T-helper 22 cell (primary cell): Measurements from ENCODE around the gene STIM2.
"Not testable (repeated sequence)": the region's sequence is repeated elsewhere in the genome, so short reads cannot be mapped to it uniquely, and the experiment has no call there.

Experiments used
- DNase-seq: peaks from one replicate; pipeline ENCODE4 v3.0.0-alpha.2; 2020; ENCODE audit warnings: low read depth

The STIM2 gene

DNA sequence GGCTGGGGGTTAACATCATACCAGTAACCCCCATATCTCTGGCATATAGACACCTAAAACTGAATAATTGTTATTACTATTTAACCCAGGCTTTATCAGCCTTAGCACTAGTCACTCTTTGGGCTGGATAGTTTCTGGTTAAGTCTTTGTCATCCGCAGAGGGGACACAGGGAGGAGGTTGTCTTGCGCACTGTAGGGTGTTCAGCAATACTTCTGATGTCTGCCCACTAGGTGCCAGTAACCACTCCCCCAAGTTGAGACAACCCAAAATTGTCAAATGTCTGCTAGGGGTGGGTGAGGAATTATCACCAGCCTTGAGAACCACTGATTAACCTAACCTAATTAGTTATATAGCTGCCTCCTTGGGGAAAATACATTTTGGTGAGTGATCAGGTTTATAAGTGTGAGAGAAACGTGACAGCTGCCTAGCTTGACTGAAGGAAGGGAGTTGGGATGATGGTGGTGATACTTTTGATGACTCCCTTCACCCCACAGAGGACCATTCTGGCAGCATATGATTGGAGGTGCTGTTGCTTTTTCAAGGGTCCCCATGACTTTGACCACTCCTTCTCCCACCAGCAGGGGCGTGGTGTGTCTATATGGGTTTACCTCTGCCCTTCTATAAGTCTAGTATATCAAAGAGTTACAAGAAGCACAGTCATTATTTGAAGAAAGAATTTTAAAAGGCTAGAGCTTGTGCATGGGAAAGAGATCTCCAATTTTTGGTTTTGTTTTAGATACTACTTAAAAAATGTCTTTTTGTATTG is 140.9 kb downstream of the STIM2 start:
- DNase-seq = no peak

DNA sequence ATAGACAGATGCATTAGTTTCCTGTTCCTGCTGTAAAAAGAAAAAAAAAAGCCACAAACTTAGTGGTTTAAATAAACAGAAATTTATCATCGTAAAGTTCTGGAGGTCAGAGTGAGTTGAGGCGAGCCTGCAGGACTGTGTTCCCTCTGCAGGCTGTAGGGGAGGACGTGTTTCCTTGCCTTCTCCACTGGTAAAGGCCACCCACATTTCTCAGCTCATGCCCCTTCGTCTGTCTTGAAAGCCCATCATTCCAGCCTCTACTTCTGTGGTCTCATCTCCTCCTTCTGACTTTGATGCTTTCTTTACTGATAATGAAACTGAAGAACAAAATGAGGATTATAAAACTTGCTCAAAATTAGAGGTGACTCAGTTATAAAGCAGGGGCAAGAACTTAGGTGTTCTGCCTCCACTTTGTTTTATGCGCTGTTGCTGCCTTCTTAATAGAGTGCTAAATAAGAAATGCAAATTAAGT is 143.0 kb downstream of the STIM2 start:
- no peak for DNase-seq

DNA sequence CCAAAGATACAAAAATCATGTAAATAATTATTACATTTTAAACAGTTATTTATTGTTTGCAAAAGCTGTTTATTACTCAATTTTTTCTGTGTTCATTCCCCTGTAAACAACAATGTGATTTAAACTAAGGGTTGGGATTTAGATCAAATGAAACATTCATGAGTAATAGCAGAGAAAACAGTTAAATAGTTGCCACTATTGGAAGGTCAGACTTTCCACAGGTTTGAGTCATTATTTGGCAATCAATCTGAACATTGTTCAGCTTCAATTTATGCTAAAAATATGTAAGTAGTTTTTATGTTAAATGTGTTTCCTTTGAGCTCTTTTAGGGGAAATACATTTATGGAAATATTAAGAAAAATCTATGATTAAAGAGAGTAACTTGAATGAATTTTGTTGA is 144.9 kb downstream of the STIM2 start:
- no peak for DNase-seq

DNA sequence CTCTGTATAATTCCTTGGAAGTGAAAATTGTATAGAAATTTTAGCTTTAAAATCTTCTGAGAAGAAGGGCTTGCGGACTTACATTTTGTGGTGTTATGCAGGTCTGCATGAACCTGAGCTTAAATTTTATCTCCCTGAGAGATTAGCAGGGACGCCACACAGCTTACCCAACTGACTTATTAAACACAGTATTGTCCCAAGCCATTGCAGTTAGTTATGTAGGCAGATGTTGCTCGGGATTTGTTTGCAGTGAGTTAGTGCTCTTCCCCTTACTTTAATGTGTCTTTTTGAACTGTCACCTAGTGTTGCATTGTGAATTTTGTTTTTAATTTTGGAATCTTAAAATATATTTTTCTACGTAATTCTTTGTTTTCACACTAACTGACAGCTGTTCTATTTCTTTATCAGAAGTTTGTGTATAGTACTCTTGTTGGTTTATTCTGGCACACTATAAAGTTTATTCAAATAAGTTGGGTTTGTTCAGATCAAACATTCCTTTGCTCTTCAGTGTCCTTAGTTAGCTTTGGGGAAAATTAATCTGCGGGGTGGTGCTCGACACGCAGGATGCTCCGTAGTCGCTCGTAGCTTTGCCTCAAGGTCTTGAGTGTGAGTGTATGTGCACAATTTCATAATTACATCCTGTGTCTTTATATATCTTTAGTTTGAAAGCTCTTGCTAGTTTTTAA is 145.4 kb downstream of the STIM2 start:
- no peak for DNase-seq

- no peak for DNase-seq
Measured at GRCh38 chr4:27006646-27007045, 146.0 kb downstream of the STIM2 start.

DNA sequence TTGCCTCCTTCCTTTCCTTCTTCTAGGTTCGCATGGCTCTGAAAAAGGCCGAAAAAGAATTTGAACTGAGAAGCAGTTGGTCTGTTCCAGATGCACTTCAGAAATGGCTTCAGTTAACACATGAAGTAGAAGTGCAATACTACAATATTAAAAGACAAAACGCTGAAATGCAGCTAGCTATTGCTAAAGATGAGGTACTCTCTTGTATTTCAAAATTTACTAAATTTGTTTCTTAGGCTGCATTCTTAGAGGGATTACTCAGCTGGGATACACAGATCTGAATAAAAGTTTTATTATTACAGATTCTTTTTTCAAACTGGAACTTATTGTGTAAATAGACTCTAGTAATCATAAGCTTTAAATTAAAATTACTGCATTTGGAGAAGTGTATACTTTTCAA is 146.9 kb downstream of the STIM2 start:
- no peak for DNase-seq

- DNase-seq = no peak
Measured at GRCh38 chr4:27008679-27009078, 148.0 kb downstream of the STIM2 start.

DNA sequence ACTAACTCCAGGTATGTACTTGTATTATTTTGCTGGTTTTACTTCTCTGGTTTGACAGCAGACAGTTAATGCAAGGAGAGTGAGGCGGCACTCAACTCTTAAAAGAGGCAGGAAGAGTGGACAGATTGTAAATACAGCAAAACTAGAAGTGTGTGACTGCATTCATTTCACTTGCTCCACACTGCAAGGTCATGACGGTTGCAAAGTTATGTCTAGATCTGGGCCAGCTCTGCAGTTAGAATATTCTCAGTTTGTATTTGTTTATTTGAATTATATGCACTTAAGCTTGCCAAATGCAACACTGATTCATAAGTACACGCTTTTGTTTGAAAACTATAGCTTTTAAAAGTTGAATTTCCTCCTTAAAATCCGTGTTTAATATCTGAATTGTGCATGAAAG is 148.9 kb downstream of the STIM2 start:
- DNase-seq = no peak

DNA sequence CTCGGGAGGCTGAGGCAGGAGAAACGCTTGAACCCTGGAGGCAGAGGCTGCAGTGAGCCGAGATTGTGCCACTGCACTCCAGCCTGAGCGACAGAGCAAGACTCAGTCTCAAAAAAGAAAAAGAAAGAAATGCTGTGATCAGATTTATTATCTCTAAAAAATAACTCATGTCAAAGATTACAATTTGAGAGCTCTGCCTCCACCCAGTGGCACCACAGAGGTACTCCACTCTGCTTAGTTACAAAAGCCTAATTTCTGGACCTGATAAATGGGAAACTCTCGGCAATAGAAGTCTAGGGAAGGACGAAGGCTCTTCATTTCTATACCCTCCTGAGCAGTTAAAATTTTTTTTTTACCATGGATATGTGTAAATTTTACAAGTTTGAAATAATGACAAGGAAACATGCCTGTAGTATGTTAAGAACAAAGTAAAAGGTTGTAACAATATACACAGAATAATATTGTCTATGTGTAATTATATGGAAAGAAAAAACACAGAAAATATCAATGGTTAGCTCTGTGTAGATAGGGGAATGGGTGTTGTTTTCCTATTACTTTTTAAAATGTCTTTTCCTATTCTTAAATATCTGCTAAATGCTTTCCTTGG is 149.8 kb downstream of the STIM2 start:
- DNase-seq = peak; percentile 7

GRCh38 chr4:27011401-27011800 is 150.8 kb downstream of the STIM2 start:
- DNase-seq = no peak

GRCh38 chr4:27013012-27013411 is 152.4 kb downstream of the STIM2 start:
- no peak for DNase-seq

DNA sequence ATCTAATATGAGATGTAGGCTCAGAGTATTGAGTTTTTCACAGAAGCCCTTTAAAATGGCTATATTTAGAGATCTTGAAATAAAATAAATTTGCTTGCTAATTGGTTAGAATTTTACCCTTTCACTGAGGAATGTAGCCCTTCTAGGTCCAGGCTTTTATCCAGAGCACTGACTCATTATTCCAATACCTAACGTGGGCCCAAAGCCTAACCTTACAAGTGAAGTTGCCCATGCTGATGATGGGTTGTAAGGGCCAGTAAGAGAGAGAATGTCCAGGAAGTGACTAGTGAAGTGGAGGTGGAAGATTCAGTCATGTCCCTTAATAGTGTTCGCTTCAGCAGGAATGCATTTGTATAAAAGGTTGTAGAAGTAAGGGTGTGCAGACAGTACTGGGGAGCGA is 155.9 kb downstream of the STIM2 start:
- DNase-seq = no peak

GRCh38 chr4:27017623-27018022 is 157.0 kb downstream of the STIM2 start:
- DNase-seq = no peak

GRCh38 chr4:27018076-27018475 is 157.4 kb downstream of the STIM2 start:
- no peak for DNase-seq

GRCh38 chr4:27018910-27019309 is 158.3 kb downstream of the STIM2 start:
- no peak for DNase-seq

DNA sequence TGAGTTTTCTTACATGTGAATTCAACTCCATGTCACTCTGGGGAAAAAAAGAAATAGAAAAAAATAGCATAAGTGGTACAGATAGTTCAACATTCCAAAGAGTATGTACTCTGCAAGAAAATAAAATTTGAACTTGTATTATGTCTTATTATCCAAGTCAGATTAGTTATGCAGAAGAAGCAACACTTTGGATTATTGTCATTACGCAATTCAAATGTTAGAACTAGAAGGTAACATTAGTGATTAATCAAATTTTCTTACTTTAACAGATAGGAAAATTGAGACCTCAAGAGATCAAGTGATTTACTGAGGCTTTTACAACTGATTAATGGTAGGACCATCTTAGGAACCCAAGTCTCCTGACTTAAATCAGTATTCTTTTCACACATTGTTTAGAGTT is 159.1 kb downstream of the STIM2 start:
- DNase-seq = no peak

DNA sequence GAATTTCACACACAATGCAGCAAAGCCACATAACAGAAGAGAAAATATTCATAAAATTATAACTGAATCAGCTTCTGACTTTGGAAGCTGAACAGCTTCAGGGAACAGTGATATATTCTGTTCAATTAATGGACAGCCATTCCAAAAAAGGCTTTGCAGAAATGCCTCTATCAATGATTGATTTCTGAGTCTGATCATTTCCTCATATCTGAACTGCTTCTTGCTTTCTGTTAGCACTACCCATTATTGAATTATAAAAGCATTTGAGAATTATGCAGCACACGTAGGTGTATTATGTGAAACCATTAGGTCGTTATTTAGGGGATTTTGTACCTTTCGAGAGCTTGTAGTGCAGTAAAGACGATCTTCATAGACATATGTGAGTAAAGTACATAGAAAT is 159.6 kb downstream of the STIM2 start:
- no peak for DNase-seq

GRCh38 chr4:27020603-27021002 is 160.0 kb downstream of the STIM2 start:
- DNase-seq = no peak

DNA sequence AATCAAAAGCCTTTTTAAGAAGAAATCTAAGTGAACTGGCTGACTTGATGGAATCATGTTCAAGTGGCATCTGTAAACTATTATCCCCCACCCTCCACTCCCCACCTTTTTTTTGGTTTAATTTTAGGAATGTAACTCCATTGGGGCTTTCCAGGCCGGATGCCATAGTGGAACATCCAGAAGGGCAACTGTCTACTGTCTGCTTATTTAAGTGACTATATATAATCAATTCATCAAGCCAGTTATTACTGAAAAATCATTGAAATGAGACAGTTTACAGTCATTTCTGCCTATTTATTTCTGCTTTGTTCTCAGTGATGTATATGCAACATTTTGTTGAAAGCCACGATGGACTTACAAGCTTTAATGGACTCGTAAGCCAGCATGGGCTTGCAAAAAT is 162.3 kb downstream of the STIM2 start:
- DNase-seq = no peak

GRCh38 chr4:27023366-27023765 is 162.7 kb downstream of the STIM2 start:
- no peak for DNase-seq

DNA sequence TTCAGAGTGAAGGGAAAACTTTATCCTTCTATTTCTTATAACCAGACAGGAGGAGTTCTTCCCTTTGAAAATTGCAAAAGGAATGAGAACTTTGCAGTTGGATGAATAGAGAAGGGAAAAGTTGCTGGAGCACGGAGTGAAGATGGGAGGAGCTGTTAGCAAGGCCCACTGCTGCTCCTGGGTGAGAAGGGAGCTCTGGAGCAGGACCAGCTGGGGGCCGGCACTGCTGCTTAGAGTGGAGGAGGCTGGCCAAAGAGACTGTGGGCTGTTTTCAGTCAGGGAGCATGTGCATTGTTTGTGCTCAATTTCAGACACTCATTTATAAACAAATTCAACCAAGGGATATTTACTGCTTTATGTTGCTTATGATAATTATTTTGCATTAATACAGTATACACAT is 164.2 kb downstream of the STIM2 start:
- no peak for DNase-seq

DNA sequence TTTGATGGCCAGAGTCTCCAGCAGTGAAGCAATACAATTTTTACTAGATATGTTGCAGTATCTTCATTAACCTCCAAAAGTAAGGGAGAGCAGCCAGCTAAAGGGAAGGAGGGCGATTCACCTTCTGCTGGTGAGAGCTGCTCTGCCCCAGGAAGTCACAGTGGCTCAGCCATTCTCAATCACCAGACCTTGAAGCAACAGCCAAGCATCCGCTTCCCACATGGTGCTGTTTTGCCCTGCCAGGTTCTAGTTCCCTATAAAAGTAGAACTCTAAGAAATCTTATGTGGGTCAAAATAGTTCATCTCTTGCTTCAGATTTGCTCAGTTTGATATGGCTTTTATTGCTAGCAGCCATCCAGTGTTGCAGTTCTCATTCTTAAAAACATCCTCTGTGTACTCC is 166.8 kb downstream of the STIM2 start:
- DNase-seq = no peak

- not testable (repeated sequence) for DNase-seq
Measured at GRCh38 chr4:27035127-27035526, 174.5 kb downstream of the STIM2 start.
